PC-9 (cell line): ENCODE measurements around the gene HIBCH. TPM values are rescaled to one million over a fixed set of nuclear protein-coding genes. Genes with fewer than 3 reads are reported as not detected.
"Not testable (repeated sequence)": the region's sequence is repeated elsewhere in the genome, so short reads cannot be mapped to it uniquely, and the experiment has no call there.

ENCODE experiments used
- BruUV-seq: library from RNA; stranded (reverse); fragments of 400-500 nt; replicated peaks from 2 replicates; lab custom pipeline; 2021; lab: Mats Ljungman, UMichigan
- CTCF ChIA-PET: fragments of 300-600 bp; sonication (Branson Sonifier 250); formaldehyde crosslinking; loops from one replicate; lab custom pipeline; 2022; ENCODE audit warnings: antibody characterized with exemption; lab: Charles Lee
- POLR2A ChIA-PET: fragments of 300-600 bp; sonication (Branson Sonifier 250); formaldehyde crosslinking; loops from one replicate; lab custom pipeline; 2022; ENCODE audit warnings: antibody characterized with exemption; ENCODE audit not compliant: unreplicated experiment; lab: Charles Lee
- DNase-seq, 2 experiments: peaks; one replicate each; pipeline versions ENCODE4 v3.0.0 to v3.0.0-alpha.2; 2015 to 2022; ENCODE audit warnings: mixed read lengths in 1 of 2
- H2AFZ ChIP-seq: fragments of 200-600 bp; sonication (generic); 2 replicates; pipeline ENCODE4 v1.8.1; 2017; ENCODE audit warnings: antibody characterized with exemption
- H3F3A ChIP-seq: fragments of 200-600 bp; sonication (generic); 2 replicates; pipeline ENCODE4 v1.8.1; 2017; ENCODE audit warnings: antibody characterized with exemption, mild to moderate bottlenecking, low read depth; ENCODE audit not compliant: insufficient read depth
- H3K27ac ChIP-seq: fragments of 200-600 bp; sonication (generic); 2 replicates; pipeline ENCODE4 v1.6.1; 2016; ENCODE audit warnings: mixed run types
- H3K27me3 ChIP-seq: fragments of 200-600 bp; sonication (generic); 2 replicates; pipeline ENCODE4 v1.6.1; 2016; ENCODE audit warnings: low read depth, mixed run types; ENCODE audit not compliant: insufficient read depth
- H3K36me3 ChIP-seq: fragments of 200-600 bp; sonication (generic); 2 replicates; pipeline ENCODE4 v1.6.1; 2016; ENCODE audit warnings: low read depth, mixed run types
- H3K4me1 ChIP-seq: fragments of 200-600 bp; sonication (generic); replicated peaks from 2 replicates; pipeline ENCODE4 v1.6.1; 2016; ENCODE audit warnings: mixed run types; ENCODE audit not compliant: insufficient read depth
- H3K4me2 ChIP-seq: fragments of 200-600 bp; sonication (generic); 2 replicates; pipeline ENCODE4 v1.6.1; 2017; ENCODE audit warnings: mixed run types
- H3K4me3 ChIP-seq: fragments of 200-600 bp; sonication (generic); 2 replicates; pipeline ENCODE4 v1.6.1; 2016; ENCODE audit warnings: mixed run types
- H3K79me2 ChIP-seq: fragments of 200-600 bp; sonication (generic); 2 replicates; pipeline ENCODE4 v1.6.1; 2017; ENCODE audit warnings: low read depth, mixed run types
- H3K9me2 ChIP-seq: fragments of 200-600 bp; sonication (generic); 2 replicates; pipeline ENCODE4 v1.8.1; 2017; ENCODE audit warnings: mild to moderate bottlenecking; ENCODE audit not compliant: insufficient read depth
- H3K9me3 ChIP-seq: fragments of 200-600 bp; sonication (generic); 2 replicates; pipeline ENCODE4 v1.8.1; 2016; ENCODE audit warnings: low read depth; ENCODE audit not compliant: insufficient read depth
- H4K20me1 ChIP-seq: fragments of 200-600 bp; sonication (generic); 2 replicates; pipeline ENCODE4 v1.8.1; 2017; ENCODE audit not compliant: insufficient read depth
- EZH2 ChIP-seq: fragments of 200-600 bp; sonication (generic); IDR thresholded peaks from 2 replicates; pipeline ENCODE4 v1.8.0; 2017; ENCODE audit warnings: antibody characterized with exemption, low read depth
- intact Hi-C: fragments of 100-400 bp; cut with micrococcal nuclease; formaldehyde crosslinking; loops from one replicate; pipeline ENCODE4 v1.10.0; 2022; ENCODE audit not compliant: unreplicated experiment
- total RNA-seq: library from RNA; stranded (reverse); gene quantifications from 2 replicates; pipeline ENCODE4 v1.2.3, GENCODE V29; 2021
- TF ChIP-seq, protein P1 (sequence below): fragments of 200-600 bp; sonication (generic); conservative IDR thresholded peaks from 2 replicates; pipeline ENCODE4 v1.6.1; 2017; ENCODE audit warnings: mixed run types, antibody characterized with exemption, mild to moderate bottlenecking, moderate library complexity

Gene HIBCH
- total RNA-seq, 1 experiment from 2014 or later = 14.7 TPM

DNA sequence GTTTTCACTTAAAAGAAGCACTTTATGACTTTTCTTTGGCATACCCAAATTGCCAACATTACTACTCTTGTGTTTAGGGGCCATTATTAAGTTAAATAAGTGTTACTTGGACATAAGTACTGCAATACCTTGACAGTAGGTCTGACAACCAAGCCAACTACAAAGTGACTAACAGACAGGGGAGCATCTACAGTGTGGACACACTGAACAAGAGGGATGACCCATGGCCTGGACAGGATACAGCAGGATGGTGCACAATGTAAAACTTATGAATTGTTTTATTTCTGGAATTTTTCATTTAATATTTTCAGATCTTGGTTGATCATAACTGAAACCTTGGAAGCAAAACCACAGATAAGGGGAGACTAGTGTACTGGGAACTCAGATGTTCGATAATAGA lies 19.8 kb upstream of the HIBCH start:
- Histone ChIP-seq H3K27ac (no peak overlapping the region), H4K20me1 (no peaks in the 10 kb centered on the region), H3K27me3 (no peaks in the 10 kb centered on the region), H3K36me3 (no peaks in the 10 kb centered on the region), H3K4me3 (no peak overlapping the region), H3K79me2 (no peaks in the 10 kb centered on the region), H3K4me2 (no peak overlapping the region), H3F3A (no peaks in the 10 kb centered on the region; the same call in 1 of the 2 replicates), H3K4me1 (peaks cover 7% of the 10 kb centered on the region), H2AFZ (no peak overlapping the region), H3K9me2 (no peaks in the 10 kb centered on the region), H3K9me3 (no peaks in the 10 kb centered on the region)
- no TSS peak for BruUV-seq
- ChIA-PET POLR2A (no interaction called here), CTCF (no interaction called here)
- DNase-seq = no peak
- intact Hi-C loops = no loop called here
- TF ChIP-seq EZH2 = no peak
- TF ChIP-seq, protein P1, sequence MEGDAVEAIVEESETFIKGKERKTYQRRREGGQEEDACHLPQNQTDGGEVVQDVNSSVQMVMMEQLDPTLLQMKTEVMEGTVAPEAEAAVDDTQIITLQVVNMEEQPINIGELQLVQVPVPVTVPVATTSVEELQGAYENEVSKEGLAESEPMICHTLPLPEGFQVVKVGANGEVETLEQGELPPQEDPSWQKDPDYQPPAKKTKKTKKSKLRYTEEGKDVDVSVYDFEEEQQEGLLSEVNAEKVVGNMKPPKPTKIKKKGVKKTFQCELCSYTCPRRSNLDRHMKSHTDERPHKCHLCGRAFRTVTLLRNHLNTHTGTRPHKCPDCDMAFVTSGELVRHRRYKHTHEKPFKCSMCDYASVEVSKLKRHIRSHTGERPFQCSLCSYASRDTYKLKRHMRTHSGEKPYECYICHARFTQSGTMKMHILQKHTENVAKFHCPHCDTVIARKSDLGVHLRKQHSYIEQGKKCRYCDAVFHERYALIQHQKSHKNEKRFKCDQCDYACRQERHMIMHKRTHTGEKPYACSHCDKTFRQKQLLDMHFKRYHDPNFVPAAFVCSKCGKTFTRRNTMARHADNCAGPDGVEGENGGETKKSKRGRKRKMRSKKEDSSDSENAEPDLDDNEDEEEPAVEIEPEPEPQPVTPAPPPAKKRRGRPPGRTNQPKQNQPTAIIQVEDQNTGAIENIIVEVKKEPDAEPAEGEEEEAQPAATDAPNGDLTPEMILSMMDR = no peak

DNA sequence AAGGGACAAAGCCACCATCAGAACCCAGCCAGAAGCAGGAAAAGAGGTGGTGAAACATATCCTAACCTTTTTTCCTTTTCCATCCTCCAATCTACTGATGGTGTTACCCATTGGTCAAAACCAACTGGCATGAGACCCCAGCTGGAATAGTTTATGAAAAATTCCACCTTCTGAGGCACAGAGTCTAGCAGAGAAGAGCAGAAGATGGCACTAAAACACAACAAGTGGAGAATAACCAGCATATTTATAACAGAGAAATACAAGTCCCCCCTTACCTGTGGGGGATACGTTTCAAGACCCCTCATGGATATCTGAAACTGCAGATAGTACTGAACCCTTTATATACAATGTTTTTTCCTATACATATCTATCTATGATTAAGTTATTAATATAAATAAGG lies 18.8 kb upstream of the HIBCH start:
- TF ChIP-seq, protein P1 = no peak
- no peak for TF ChIP-seq EZH2
- no peak overlapping the region for H3K4me2 ChIP-seq
- ChIA-PET CTCF (no interaction called here), POLR2A (no interaction called here)
- no peak overlapping the region for H2AFZ ChIP-seq
- H3K4me1 ChIP-seq = 0 out of 2 replicates have a peak, but pooled peaks cover 10% of the 10 kb centered on the region
- no peaks in the 10 kb centered on the region for H4K20me1 ChIP-seq
- no peaks in the 10 kb centered on the region for H3K9me2 ChIP-seq
- BruUV-seq = no TSS peak
- no peak overlapping the region for H3K27ac ChIP-seq
- DNase-seq = no peak
- H3K27me3 ChIP-seq = no peaks in the 10 kb centered on the region
- H3K4me3 ChIP-seq = no peak overlapping the region
- intact Hi-C loops = no loop called here
- no peaks in the 10 kb centered on the region for H3K36me3 ChIP-seq
- no peaks in the 10 kb centered on the region; the same call in 1 of the 2 replicates for H3F3A ChIP-seq
- H3K9me3 ChIP-seq = no peaks in the 10 kb centered on the region
- H3K79me2 ChIP-seq = no peaks in the 10 kb centered on the region

DNA sequence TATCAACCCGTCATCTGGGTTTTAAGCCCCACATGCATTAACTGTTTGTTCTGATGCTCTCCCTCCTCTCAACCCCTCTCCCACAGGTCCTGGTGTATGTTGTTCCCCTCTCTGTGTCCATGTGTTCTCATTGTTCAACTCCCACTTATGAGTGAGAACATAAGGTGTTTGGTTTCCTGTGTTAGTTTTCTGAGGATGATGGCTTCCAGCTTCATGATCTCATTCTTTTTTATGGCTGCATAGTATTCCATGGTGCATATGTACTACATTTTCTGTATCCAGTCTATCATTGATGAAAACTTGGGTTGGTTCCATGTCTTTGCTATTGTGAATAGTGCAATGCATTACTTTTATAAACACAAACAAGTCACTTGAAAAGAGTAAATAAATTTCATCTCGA lies 16.8 kb upstream of the HIBCH start:
- no peak overlapping the region for H3K4me3 ChIP-seq
- H3K27me3 ChIP-seq = no peaks in the 10 kb centered on the region
- BruUV-seq = no TSS peak
- 0 out of 2 replicates have a peak, but pooled peaks cover 10% of the 10 kb centered on the region for H3K4me1 ChIP-seq
- H2AFZ ChIP-seq = no peak overlapping the region
- H3K9me2 ChIP-seq = no peaks in the 10 kb centered on the region
- TF ChIP-seq EZH2 = no peak
- TF ChIP-seq, protein P1 = no peak
- H4K20me1 ChIP-seq = no peaks in the 10 kb centered on the region
- no peaks in the 10 kb centered on the region for H3K9me3 ChIP-seq
- no peaks in the 10 kb centered on the region for H3K36me3 ChIP-seq
- no peak overlapping the region for H3K27ac ChIP-seq
- H3K4me2 ChIP-seq = no peak overlapping the region
- no peaks in the 10 kb centered on the region for H3K79me2 ChIP-seq
- intact Hi-C loops = no loop called here
- no peak for DNase-seq
- H3F3A ChIP-seq = no peaks in the 10 kb centered on the region
- ChIA-PET CTCF (no interaction called here), POLR2A (no interaction called here)

DNA sequence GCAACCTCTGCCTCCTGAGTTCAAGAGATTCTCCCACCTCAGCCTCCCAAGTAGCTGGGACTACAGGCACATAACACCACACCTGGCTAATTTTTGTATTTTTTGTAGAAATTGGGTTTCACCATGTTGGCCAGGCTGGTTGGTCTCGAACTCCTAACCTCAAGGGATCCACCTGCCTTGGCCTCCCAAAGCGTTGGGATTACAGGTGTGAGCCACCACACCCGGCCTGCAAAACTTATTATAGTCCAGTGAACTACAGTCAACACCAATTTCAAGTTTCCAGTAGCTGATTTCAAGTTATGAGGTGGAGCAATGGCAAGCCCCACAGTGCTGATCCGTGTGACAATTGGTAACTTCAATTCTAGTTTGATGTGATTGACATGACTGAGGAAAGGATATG lies 16.0 kb upstream of the HIBCH start:
- H2AFZ ChIP-seq, DNase-seq, H3K79me2 ChIP-seq, H3K9me3 ChIP-seq, BruUV-seq, H4K20me1 ChIP-seq, H3K9me2 ChIP-seq, H3K27ac ChIP-seq, H3K4me2 ChIP-seq, H3K36me3 ChIP-seq, H3K4me3 ChIP-seq, CTCF ChIA-PET, intact Hi-C loops, H3K27me3 ChIP-seq, H3F3A ChIP-seq, POLR2A ChIA-PET: not testable (repeated sequence)
- 0 out of 2 replicates have a peak, but pooled peaks cover 10% of the 10 kb centered on the region for H3K4me1 ChIP-seq
